ENCODE data around the gene BCR.
"Not testable (repeated sequence)": the region's sequence is repeated elsewhere in the genome, so short reads cannot be mapped to it uniquely, and the experiment has no call there.

The BCR gene

DNA sequence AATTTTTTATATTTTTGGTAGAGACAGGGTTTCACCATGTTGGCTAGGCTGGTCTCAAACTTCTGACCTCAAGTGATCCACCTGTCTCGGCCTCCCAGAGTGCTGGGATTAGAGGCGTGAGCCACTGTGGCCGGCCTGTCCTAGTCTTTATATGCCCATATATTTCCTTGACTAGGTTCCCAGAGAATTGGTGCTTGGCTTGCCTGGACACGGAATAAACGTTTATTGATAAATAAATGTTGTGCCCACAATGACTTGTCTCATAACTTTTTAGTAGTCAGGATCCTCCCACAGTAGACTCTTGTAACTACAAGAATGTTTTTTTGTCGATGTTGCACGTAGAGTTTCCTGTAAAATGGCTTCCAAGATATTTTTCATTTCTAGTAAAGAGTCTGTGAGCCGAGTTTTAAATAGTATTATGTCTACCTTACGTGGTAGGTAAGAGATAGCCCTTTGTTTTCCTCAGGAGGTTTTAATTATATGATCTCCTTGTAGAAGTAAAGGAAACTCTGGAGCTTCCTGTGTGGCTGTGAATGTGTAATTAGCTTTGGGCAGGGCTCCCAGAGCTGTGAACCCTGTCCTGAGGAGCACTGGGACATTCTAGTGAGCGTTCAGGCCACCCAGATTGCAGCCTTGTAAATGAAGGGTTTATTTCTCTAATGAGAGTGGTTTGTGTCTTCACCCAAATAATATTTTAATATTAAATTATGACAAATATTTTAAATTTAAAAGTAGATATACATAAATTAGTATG is 161.8 kb downstream of the BCR start:
- not testable (repeated sequence) for DNase-seq

DNA sequence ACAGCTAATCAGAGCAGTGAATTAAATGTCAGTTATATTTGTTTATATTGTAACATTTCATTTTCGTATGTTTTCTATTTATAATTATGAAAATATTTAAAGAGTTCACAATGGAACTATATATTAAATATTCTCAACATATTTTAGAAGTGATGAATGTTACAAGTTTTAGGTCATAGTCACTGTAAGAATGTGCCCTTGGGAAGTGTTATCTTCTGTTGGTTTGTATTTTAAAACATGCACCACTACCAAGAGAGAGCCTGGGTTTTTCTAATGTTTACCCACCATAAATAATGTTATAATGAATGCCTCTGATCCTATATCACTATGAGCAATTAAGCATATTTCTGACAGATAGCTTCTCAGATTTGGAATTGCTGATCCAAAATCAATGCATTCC is 171.0 kb downstream of the BCR start:
- no peak for DNase-seq

DNA sequence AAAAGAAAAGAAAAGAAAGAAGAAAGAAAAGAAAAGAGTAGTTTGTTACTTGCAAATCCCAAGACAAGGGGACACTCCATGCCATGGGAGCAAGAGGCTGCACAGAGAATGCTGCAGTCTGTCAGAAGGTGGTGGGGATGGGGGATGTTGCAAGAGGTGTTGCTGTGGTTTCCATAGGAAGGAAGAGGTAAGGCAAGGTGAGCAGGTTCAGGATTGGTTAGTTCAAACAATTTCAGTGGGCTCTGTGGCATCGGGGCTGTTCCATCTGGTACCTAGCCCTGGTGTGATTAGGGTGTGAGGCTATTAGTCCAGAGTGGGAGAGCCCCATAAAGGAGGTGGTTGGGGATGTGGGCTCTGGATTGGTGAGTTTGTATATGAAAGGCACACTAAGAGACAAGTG is 172.7 kb downstream of the BCR start:
- DNase-seq, result no peak

DNA sequence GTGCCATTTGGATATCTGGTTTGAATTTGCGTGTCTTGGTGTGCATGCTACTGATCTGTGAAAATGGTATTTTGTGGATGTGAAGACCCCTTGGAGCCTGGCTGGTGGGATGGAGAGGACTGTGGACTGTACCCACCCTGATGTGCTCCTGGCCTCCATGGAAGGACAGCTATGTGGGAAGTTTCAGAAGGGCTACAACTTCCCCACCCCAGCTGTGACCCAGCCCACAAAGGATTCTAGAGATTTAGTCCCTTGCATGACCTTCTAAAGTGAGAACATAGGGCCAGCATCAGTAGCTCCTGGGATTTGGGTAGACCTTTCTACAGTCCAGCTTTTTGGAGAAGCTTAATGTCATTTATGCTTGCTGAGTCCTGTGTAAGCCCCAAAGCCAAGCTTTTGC is 173.4 kb downstream of the BCR start:
- no peak for DNase-seq

DNA sequence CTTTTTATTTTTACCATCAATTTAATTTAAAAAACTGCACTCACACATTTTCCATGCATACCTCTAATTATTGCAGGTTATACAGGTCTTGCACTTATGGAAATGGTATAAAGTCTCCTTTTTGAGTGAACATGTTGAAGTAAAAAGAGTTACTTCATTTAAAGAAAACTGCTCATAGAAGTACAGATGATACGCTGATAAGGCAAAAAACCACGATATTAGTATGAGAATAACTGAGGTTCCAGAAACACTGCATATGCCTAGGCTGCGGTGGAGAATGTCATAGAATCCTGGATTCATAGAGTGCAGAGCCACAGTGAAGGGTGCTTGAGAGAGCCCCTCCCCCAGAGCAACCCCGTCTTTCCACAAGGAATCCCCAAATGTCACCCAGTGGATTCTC is 175.8 kb downstream of the BCR start:
- no peak for DNase-seq

DNA sequence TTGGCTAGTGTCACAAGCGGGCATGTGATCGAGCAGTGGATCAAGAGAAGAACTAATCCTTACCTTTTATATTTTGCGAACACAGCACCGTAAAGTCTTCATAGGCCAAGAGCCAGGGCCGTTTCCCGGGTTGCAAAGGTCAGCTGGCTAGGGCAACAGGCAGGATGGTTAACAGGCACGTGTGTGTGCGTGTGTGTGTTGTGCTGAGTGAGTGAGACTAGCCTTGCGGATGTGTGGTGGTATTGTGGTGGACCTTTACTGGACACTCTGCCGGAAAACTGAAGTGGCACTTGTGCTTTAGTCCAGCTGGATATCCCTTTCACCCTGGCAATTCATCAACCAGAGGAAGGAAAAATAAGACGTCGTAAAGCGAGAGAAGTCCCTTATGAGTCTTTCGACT is 176.7 kb downstream of the BCR start:
- no peak for DNase-seq

DNA sequence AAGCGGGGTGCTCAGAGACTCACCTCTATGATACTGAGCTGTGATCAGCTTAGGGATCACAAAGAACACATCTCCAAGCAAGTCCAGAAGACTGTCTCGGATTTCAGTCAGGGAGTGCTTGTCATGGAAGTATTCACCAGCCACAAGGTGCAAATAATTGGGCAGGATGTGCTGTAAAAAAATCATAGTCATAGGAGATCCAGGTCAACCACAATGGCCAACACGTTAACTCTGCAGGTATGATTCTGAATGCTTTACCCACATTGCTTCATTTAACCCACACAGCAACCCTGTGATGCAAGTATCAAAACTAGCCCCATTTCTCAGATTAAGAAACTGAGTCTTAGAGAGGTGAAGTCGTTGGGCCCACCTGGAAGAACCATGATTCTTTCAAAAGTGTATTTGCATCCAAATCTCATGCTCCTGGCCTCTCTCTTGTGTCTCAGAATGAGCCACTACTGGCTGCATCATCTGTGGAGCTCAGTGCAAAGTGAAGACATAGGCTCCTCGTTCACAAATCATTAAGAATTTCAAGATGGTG is 179.3 kb downstream of the BCR start:
- DNase-seq, result no peak

DNA sequence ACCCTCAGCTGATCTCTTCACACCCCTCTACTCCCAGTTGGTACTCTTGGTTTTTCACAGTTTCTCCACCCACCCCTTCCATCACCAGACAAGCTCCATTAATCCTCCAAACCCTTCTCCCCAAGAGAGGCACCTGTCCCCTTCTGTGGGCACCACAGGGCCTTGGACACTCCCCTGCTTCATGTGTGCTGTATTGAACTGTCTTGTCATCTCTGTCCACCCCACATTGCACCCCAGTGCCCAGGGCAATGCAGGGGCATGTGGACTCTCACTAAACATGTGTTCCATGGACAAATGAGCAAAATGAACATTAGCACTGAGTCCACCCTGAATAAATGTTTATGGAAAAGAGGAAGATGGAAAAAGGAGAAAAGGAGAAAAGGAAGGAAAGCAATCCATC is 181.4 kb downstream of the BCR start:
- DNase-seq, result no peak

DNA sequence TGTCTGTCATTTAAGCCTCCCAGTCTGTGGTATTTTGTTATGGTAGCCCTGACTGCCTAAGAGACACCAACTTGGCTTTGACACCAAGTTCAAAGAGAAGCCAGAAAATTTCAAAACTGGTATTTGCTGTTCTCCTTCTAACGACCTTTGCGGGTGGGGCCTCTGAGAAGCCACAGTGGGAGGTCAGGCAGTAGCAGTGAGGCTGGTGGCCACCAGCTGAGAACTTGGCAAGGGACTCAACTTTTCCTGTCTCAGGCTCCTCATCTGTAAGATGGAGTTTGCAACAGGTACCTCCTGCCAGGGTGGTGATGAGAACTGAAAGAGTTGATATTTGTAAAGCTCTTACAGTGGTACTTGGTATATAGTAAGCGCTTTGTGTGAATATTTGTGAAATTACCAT is 183.4 kb downstream of the BCR start:
- no peak for DNase-seq

DNA sequence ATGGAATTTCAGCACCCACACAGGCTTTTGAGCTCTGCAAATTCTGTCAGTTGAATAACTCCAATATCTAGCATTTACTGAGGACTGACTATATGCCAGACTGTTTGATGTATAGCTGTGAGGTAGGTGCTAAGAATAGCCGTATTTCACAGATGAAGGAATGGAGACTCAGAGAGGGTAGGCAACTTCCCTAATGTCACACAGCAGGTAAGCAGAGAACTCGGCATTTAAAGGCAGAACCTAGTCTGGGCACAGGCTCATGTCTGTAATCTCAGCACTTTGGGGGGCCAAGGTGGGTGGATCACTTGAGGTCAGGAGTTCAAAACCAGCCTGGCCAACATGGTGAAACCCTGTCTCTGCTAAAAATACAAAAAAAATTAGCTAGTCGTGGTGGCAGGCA is 184.1 kb downstream of the BCR start:
- no peak for DNase-seq

DNA sequence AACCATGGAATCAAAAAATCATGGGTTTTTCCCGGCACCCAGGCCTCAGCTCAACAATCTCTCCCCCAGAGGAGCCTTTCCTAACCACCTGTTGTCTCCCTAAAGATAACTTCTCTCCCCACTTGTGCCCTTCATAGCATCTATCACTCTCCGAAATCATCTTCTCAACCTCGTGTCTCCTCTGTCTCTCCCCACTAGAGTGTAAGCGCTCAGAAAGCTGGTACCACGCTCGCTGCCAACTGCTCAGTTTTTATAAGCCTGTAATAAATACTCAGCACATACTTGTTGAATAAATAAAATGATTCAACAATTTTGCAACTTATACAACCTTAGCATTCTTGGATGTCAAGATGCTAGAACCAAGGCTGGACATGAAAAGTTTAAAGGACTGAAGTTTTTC is 185.2 kb downstream of the BCR start:
- DNase-seq, result no peak

DNA sequence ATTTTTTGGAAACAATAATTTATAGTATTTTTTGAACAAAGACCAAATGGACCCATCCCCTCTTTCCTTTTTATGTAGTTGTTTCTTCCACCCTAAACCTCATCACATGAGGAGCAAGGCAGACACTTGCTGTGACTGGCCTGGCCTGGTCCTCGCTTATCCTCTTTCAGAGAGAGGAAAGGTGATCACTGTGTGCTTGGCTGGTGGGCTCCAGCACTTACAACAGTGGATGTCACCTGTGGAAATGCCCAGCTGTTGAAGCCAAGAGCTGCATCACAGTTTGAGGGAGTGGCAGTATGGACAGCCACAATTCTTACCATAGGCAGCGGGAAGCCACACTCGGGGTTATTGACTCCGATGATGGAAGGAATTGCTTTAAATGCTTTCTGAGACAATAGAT is 185.7 kb downstream of the BCR start:
- DNase-seq, result no peak

DNA sequence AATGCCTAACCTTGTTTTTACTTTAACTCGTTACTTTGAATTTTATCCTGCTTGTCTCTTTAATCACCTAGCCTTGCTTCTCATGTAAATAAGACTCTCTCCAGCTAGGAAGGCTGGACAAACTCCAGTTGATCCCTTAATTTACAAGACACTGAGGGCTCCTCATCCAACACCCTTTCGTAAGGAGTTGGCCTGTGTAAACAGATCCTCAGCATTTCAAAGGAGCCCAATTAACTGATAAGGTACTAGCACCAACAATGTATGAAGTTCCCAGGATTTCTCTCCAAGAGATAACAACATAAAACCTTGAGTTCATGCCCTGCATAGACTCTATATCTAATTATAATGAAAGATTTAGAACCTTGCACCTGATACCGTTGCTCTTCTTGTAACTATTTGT is 186.9 kb downstream of the BCR start:
- not testable (repeated sequence) for DNase-seq
